Measurements from ENCODE around the gene MSI2.

DNA sequence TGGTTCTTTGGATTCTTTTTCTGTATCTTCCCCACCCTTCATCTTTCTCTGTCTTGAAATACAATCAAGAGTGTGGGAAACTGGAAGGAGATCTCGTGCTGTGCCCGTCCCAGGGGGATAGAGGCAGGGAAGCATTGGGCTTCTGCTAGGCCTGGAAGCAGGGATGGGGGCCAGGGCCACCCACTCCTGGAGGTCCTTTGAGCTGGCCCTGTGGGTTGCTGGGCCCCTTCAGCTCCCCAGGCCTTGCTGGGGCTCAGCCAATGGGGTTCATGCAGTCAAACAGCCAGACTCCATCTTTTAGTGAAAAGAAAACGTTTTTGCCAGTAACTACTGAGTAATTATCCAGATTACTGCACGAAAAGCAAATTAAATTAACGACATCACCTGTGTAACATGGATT, 421.0 kb downstream of the MSI2 start:
- TF ChIP-seq POLR2A (IDR thresholded peaks at IDR 0.05; ENCODE audit: low read depth, low read length) = no peak
- TF ChIP-seq TAF1 (IDR thresholded peaks at IDR 0.05; ENCODE audit: borderline replicate concordance, low read depth, low read length) = no peak
- TF ChIP-seq POLR2AphosphoS5 (IDR thresholded peaks at IDR 0.05; ENCODE audit: low read depth, low read length) = no peak
